PC-9 (cell line): ENCODE results near the gene PCLO. TPM values are rescaled to one million over a fixed set of nuclear protein-coding genes. Genes with fewer than 3 reads are reported as not detected.
A peak's percentile ranks its signal among the peaks of the same experiment; 100 is the strongest.

Experiments
- BruUV-seq: library from RNA; stranded (reverse); fragments of 400-500 nt; replicated peaks from 2 replicates; lab custom pipeline; 2021; lab: Mats Ljungman, UMichigan
- CTCF ChIA-PET: fragments of 300-600 bp; sonication (Branson Sonifier 250); formaldehyde crosslinking; loops from one replicate; lab custom pipeline; 2022; ENCODE audit warnings: antibody characterized with exemption; lab: Charles Lee
- POLR2A ChIA-PET: fragments of 300-600 bp; sonication (Branson Sonifier 250); formaldehyde crosslinking; loops from one replicate; lab custom pipeline; 2022; ENCODE audit warnings: antibody characterized with exemption; ENCODE audit not compliant: unreplicated experiment; lab: Charles Lee
- DNase-seq, 2 experiments: peaks; one replicate each; pipeline versions ENCODE4 v3.0.0 to v3.0.0-alpha.2; 2015 to 2022; ENCODE audit warnings: mixed read lengths in 1 of 2
- H2AFZ ChIP-seq: fragments of 200-600 bp; sonication (generic); 2 replicates; pipeline ENCODE4 v1.8.1; 2017; ENCODE audit warnings: antibody characterized with exemption
- H3F3A ChIP-seq: fragments of 200-600 bp; sonication (generic); 2 replicates; pipeline ENCODE4 v1.8.1; 2017; ENCODE audit warnings: antibody characterized with exemption, mild to moderate bottlenecking, low read depth; ENCODE audit not compliant: insufficient read depth
- H3K27ac ChIP-seq: fragments of 200-600 bp; sonication (generic); 2 replicates; pipeline ENCODE4 v1.6.1; 2016; ENCODE audit warnings: mixed run types
- H3K27me3 ChIP-seq: fragments of 200-600 bp; sonication (generic); 2 replicates; pipeline ENCODE4 v1.6.1; 2016; ENCODE audit warnings: low read depth, mixed run types; ENCODE audit not compliant: insufficient read depth
- H3K36me3 ChIP-seq: fragments of 200-600 bp; sonication (generic); 2 replicates; pipeline ENCODE4 v1.6.1; 2016; ENCODE audit warnings: low read depth, mixed run types
- H3K4me1 ChIP-seq: fragments of 200-600 bp; sonication (generic); replicated peaks from 2 replicates; pipeline ENCODE4 v1.6.1; 2016; ENCODE audit warnings: mixed run types; ENCODE audit not compliant: insufficient read depth
- H3K4me2 ChIP-seq: fragments of 200-600 bp; sonication (generic); 2 replicates; pipeline ENCODE4 v1.6.1; 2017; ENCODE audit warnings: mixed run types
- H3K4me3 ChIP-seq: fragments of 200-600 bp; sonication (generic); 2 replicates; pipeline ENCODE4 v1.6.1; 2016; ENCODE audit warnings: mixed run types
- H3K79me2 ChIP-seq: fragments of 200-600 bp; sonication (generic); 2 replicates; pipeline ENCODE4 v1.6.1; 2017; ENCODE audit warnings: low read depth, mixed run types
- H3K9me2 ChIP-seq: fragments of 200-600 bp; sonication (generic); 2 replicates; pipeline ENCODE4 v1.8.1; 2017; ENCODE audit warnings: mild to moderate bottlenecking; ENCODE audit not compliant: insufficient read depth
- H3K9me3 ChIP-seq: fragments of 200-600 bp; sonication (generic); 2 replicates; pipeline ENCODE4 v1.8.1; 2016; ENCODE audit warnings: low read depth; ENCODE audit not compliant: insufficient read depth
- H4K20me1 ChIP-seq: fragments of 200-600 bp; sonication (generic); 2 replicates; pipeline ENCODE4 v1.8.1; 2017; ENCODE audit not compliant: insufficient read depth
- CTCF ChIP-seq: fragments of 200-600 bp; sonication (generic); conservative IDR thresholded peaks from 2 replicates; pipeline ENCODE4 v1.6.1; 2017; ENCODE audit warnings: mixed run types, antibody characterized with exemption, mild to moderate bottlenecking, moderate library complexity
- EZH2 ChIP-seq: fragments of 200-600 bp; sonication (generic); IDR thresholded peaks from 2 replicates; pipeline ENCODE4 v1.8.0; 2017; ENCODE audit warnings: antibody characterized with exemption, low read depth
- intact Hi-C: fragments of 100-400 bp; cut with micrococcal nuclease; formaldehyde crosslinking; loops from one replicate; pipeline ENCODE4 v1.10.0; 2022; ENCODE audit not compliant: unreplicated experiment
- total RNA-seq: library from RNA; stranded (reverse); gene quantifications from 2 replicates; pipeline ENCODE4 v1.2.3, GENCODE V29; 2021

PCLO gene
- total RNA-seq, 1 experiment from 2014 or later: 4.0 TPM

GRCh38 chr7:82760074-82760473 lies 402.6 kb downstream of the PCLO start:
- POLR2A ChIA-PET: no interaction called here
- no peaks in the 10 kb centered on the region for H3K27me3 ChIP-seq
- TF ChIP-seq EZH2 (no peak), CTCF (no peak)

GRCh38 chr7:82755705-82756551 lies 406.8 kb downstream of the PCLO start:
- Histone ChIP-seq H3K4me3 (no peak overlapping the region), H4K20me1 (no peaks in the 10 kb centered on the region), H3K27me3 (no peaks in the 10 kb centered on the region), H2AFZ (no peak overlapping the region), H3K9me2 (peaks cover 16% of the 10 kb centered on the region), H3K79me2 (no peaks in the 10 kb centered on the region), H3K36me3 (no peaks in the 10 kb centered on the region), H3K4me1 (no peaks in the 10 kb centered on the region), H3K9me3 (no peaks in the 10 kb centered on the region), H3K4me2 (no peak overlapping the region), H3K27ac (no peak overlapping the region), H3F3A (no peaks in the 10 kb centered on the region)
- ChIA-PET POLR2A (interaction anchor here (0.5 kb wide), 1 partner anchor 909 kb away, joined by 4 read pairs; no protein-coding TSS in a partner anchor), CTCF (no interaction called here)
- DNase-seq: no peak
- intact Hi-C loops: no loop called here
- TF ChIP-seq EZH2: no peak
- TF ChIP-seq CTCF: no peak
- BruUV-seq: no TSS peak

More at GRCh38 chr7:82760074-82760473, 402.6 kb downstream of the PCLO start:
- no peaks in the 10 kb centered on the region for H4K20me1 ChIP-seq
- DNase-seq: no peak
- H3K9me2 ChIP-seq: peaks cover 11% of the 10 kb centered on the region
- H3K4me3 ChIP-seq: no peak overlapping the region
- H3K4me1 ChIP-seq: no peaks in the 10 kb centered on the region
- H3F3A ChIP-seq: no peaks in the 10 kb centered on the region
- no peak overlapping the region for H3K27ac ChIP-seq
- no peak overlapping the region for H3K4me2 ChIP-seq
- intact Hi-C loops: no loop called here
- CTCF ChIA-PET: no interaction called here
- no peaks in the 10 kb centered on the region for H3K9me3 ChIP-seq
- no peaks in the 10 kb centered on the region for H3K36me3 ChIP-seq
- H2AFZ ChIP-seq: peak overlapping the region; percentile 41; the same call in 1 of the 2 replicates
- no TSS peak for BruUV-seq
- no peaks in the 10 kb centered on the region for H3K79me2 ChIP-seq

GRCh38 chr7:82750007-82750406 lies 412.7 kb downstream of the PCLO start:
- H3K4me2 ChIP-seq: no peak overlapping the region
- TF ChIP-seq CTCF (no peak), EZH2 (no peak)
- H2AFZ ChIP-seq: no peak overlapping the region
- no peaks in the 10 kb centered on the region for H3K79me2 ChIP-seq
- H3K27me3 ChIP-seq: no peaks in the 10 kb centered on the region
- H3K9me2 ChIP-seq: peaks cover 5% of the 10 kb centered on the region
- no TSS peak for BruUV-seq
- CTCF ChIA-PET: no interaction called here
- no peak for DNase-seq
- H3K4me3 ChIP-seq: no peak overlapping the region
- POLR2A ChIA-PET: no interaction called here
- no peak overlapping the region for H3K27ac ChIP-seq
- no peaks in the 10 kb centered on the region for H3F3A ChIP-seq
- H3K4me1 ChIP-seq: no peaks in the 10 kb centered on the region
- intact Hi-C loops: no loop called here
- no peaks in the 10 kb centered on the region for H3K36me3 ChIP-seq
- no peaks in the 10 kb centered on the region for H3K9me3 ChIP-seq
- no peaks in the 10 kb centered on the region for H4K20me1 ChIP-seq
